Upper lobe of left lung (tissue), 6 donors: ENCODE data around the gene SLC40A1. TPM values are rescaled to one million over a fixed set of nuclear protein-coding genes. Genes with fewer than 3 reads are reported as not detected.

Experiments used
- ATAC-seq, 2 donors: fragments of 200-7000 bp; cut with Tn5 transposase; one replicate each; pipeline ENCODE4 v1.9.1; 2022; ENCODE audit warnings: mild to moderate bottlenecking in 2 of 2, moderate library complexity in 2 of 2; ENCODE audit not compliant: low FRiP score in 2 of 2
- DNase-seq, 2 donors: peaks; one replicate each; pipeline ENCODE4 v3.0.0-alpha.2; 2019 to 2020
- H3K27ac ChIP-seq, 4 donors: fragments of 200-600 bp; sonication (generic); one replicate each; pipeline ENCODE4 v1.5.1; 2016 to 2019
- H3K27me3 ChIP-seq, 4 donors: fragments of 200-600 bp; sonication (generic); one replicate each; pipeline ENCODE4 v1.5.1; 2017 to 2019
- H3K36me3 ChIP-seq, 4 donors: fragments of 200-600 bp; sonication (generic); one replicate each; pipeline ENCODE4 v1.5.1; 2016 to 2019
- H3K4me1 ChIP-seq, 4 donors: fragments of 200-600 bp; sonication (generic); one replicate each; pipeline ENCODE4 v1.5.1; 2018 to 2019
- H3K4me3 ChIP-seq, 4 donors: fragments of 200-600 bp; sonication (generic); one replicate each; pipeline ENCODE4 v1.5.1; 2017 to 2019; ENCODE audit warnings: mild to moderate bottlenecking in 2 of 4, moderate library complexity in 1 of 4
- H3K9me3 ChIP-seq, 4 donors: fragments of 200-600 bp; sonication (generic); one replicate each; pipeline ENCODE4 v1.5.1; 2018 to 2019
- CTCF ChIP-seq, 6 experiments: fragments of 450-650 bp in 4 of 6; fragments of 200-600 bp in 2 of 6; sonication (generic) in 2 of 6; IDR thresholded peaks; one replicate each; pipeline ENCODE4 v1.5.1; 2016 to 2019; ENCODE audit warnings: antibody characterized with exemption in 6 of 6
- EP300 ChIP-seq, 4 donors: sonication (generic); formaldehyde crosslinking; IDR thresholded peaks; one replicate each; pipeline ENCODE4 v1.5.1; 2017; ENCODE audit warnings: antibody characterized with exemption in 4 of 4, control low read depth in 2 of 4
- POLR2A ChIP-seq, 4 donors: fragments of 450-650 bp; IDR thresholded peaks; one replicate each; pipeline ENCODE4 v1.5.1; 2016 to 2017; ENCODE audit warnings: antibody characterized with exemption in 4 of 4, mild to moderate bottlenecking in 2 of 4
- POLR2AphosphoS5 ChIP-seq, 2 donors: sonication (generic); formaldehyde crosslinking; IDR thresholded peaks; one replicate each; pipeline ENCODE4 v1.5.1; 2017; ENCODE audit warnings: antibody characterized with exemption in 2 of 2
- WGBS, 2 donors: methylation state at CpG; one replicate each; pipeline ENCODE4 v1.1.5; 2017 to 2018; 5-methylcytosine and 5-hydroxymethylcytosine counted together
- total RNA-seq, 6 donors: library from RNA; depleted of rRNA in 4 of 6; stranded (reverse); fragments of >200 nt in 4 of 6; gene quantifications; one replicate each; pipeline versions ENCODE4 v1.1.0 to v1.2.1, GENCODE V29; 2016 to 2021
- donor health status: DM: no; HTN: no; CAD: no; lungs with moderate emphysema.
- donor health status: DM: no; HTN: yes; CAD: no; lungs with severe emphysema.

The SLC40A1 gene
- total RNA-seq, 6 donors from 2014 or later, result 67.4 to 154 (median 131) TPM

DNA sequence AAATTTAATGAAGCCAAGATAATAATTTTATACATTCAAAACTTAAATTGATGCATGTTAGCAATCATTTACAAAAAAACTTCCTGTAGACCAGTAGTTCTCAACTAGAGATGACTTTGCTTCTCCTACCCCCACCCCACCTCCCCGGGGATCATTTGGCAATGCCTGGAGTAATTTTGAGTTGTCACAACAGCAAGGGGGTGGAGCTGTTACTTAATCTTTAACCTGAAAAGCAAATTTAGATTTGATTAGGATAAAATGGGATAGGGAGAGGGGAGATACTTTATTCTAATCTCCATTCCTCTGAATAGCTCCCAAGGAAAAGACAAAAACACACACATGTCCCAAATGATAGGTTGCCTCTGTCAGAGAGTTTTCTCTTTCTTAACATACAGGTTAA lies 4.2 kb downstream of the SLC40A1 start:
- ATAC-seq, result no peak
- TF ChIP-seq POLR2AphosphoS5 (IDR thresholded peaks at IDR 0.05), result no peak
- no peak for TF ChIP-seq EP300 (IDR thresholded peaks at IDR 0.05)
- no peak for TF ChIP-seq CTCF (IDR thresholded peaks at IDR 0.05)
- no peak for TF ChIP-seq POLR2A (IDR thresholded peaks at IDR 0.05)
- H3K36me3 ChIP-seq, result peaks cover 3 to 34% (median 6%) of the 10 kb centered on the region in 4 donors
- WGBS, 2 donors, result 14 to 23% methylated on average over 1 of the region's 1 CpG
- peaks cover 22 to 57% (median 36%) of the 10 kb centered on the region in 4 donors for H3K4me1 ChIP-seq
- H3K27ac ChIP-seq, result peak overlapping the region; percentile 2 to 95 (median 36)
- no peaks in the 10 kb centered on the region for H3K9me3 ChIP-seq
- DNase-seq, result peak in 1 of 2 donors; percentile 43
- no peaks in the 10 kb centered on the region for H3K27me3 ChIP-seq
- peak overlapping the region in 3 of 4 donors; percentile 51 to 73 (median 63) for H3K4me3 ChIP-seq

GRCh38 chr2:189574793-189575475 lies 5.7 kb downstream of the SLC40A1 start:
- ATAC-seq (peak; percentile 14 to 46), DNase-seq (no peak)
- Histone ChIP-seq H3K9me3 (no peaks in the 10 kb centered on the region), H3K4me3 (peak overlapping the region in 2 of 4 donors; percentile 22 to 51), H3K36me3 (peaks cover 3 to 49% (median 6%) of the 10 kb centered on the region in 4 donors), H3K27me3 (no peaks in the 10 kb centered on the region), H3K4me1 (peaks cover 19 to 48% (median 38%) of the 10 kb centered on the region in 4 donors), H3K27ac (peak overlapping the region; percentile 42 to 75 (median 56))
- TF ChIP-seq POLR2AphosphoS5 (IDR thresholded peaks at IDR 0.05) (no peak), POLR2A (IDR thresholded peaks at IDR 0.05) (no peak), CTCF (IDR thresholded peaks at IDR 0.05) (no peak), EP300 (IDR thresholded peaks at IDR 0.05) (no peak)
- WGBS, 2 donors, result 42 to 54% methylated on average over 5 of the region's 5 CpGs

DNA sequence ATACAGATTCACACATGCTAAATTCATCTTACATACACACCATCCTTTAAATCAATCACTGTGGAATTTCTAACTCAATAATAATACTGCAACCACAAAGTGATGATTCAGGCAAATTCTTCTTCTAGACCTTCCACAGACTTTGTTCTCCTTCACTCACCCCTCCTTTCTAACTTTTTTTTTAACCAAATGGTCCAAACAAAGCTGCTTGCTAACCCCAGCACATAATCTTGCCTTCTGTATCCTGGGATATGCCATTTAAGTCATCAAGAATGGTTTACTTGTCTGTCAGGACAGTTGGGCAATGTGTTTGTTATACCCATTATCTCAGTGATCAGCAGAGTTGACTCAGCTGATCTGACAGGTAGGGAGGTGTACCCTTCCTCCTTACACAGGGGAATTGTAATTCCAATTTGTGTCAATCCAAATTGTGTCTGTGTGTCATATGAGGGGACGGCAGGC lies 10.0 kb downstream of the SLC40A1 start:
- no peak for ATAC-seq
- Histone ChIP-seq H3K27ac (peak overlapping the region in 2 of 4 donors; percentile 46 to 48), H3K36me3 (peaks cover 6 to 86% (median 10%) of the 10 kb centered on the region in 4 donors), H3K27me3 (no peaks in the 10 kb centered on the region), H3K9me3 (no peaks in the 10 kb centered on the region), H3K4me1 (peaks cover 9 to 52% (median 25%) of the 10 kb centered on the region in 4 donors), H3K4me3 (no peak overlapping the region)
- TF ChIP-seq CTCF (IDR thresholded peaks at IDR 0.05), result no peak
- no peak for TF ChIP-seq POLR2AphosphoS5 (IDR thresholded peaks at IDR 0.05)
- no peak for TF ChIP-seq POLR2A (IDR thresholded peaks at IDR 0.05)
- TF ChIP-seq EP300 (IDR thresholded peaks at IDR 0.05), result no peak
- no peak for DNase-seq
- WGBS, 2 donors, result 83 to 88% methylated on average over 1 of the region's 1 CpG

- Histone ChIP-seq H3K27me3 (no peaks in the 10 kb centered on the region), H3K4me3 (no peak overlapping the region), H3K27ac (peak overlapping the region in 2 of 4 donors; percentile 57 to 63), H3K36me3 (peaks cover 6 to 92% (median 20%) of the 10 kb centered on the region in 4 donors), H3K4me1 (peaks cover 10 to 40% (median 17%) of the 10 kb centered on the region in 4 donors), H3K9me3 (no peaks in the 10 kb centered on the region)
- 22 to 29% methylated on average over 1 of the region's 1 CpG for WGBS, 2 donors
- ATAC-seq (peak in 1 of 2 donors; percentile 26), DNase-seq (no peak)
- TF ChIP-seq POLR2AphosphoS5 (IDR thresholded peaks at IDR 0.05) (no peak), CTCF (IDR thresholded peaks at IDR 0.05) (no peak), EP300 (IDR thresholded peaks at IDR 0.05) (no peak), POLR2A (IDR thresholded peaks at IDR 0.05) (no peak)
Observed at GRCh38 chr2:189569295-189569910, 11.2 kb downstream of the SLC40A1 start.
